ENCODE data around the gene CSTF2T.

GRCh38 chr10:51667678-51668335 lies 31.6 kb downstream of the CSTF2T start:
- TF ChIP-seq CTCF (IDR thresholded peaks at IDR 0.05) (no peak), POLR2A (IDR thresholded peaks at IDR 0.05) (no peak)

Measured in adrenal gland (tissue), 5 donors.